HG03139 (cell line): Measurements from ENCODE around the gene OR8K5.
"Not testable (repeated sequence)": the region's sequence is repeated elsewhere in the genome, so short reads cannot be mapped to it uniquely, and the experiment has no call there.

Experiments
- ATAC-seq: cut with Tn5 transposase; IDR thresholded peaks from one replicate; pipeline ENCODE4 v1.9.1; 2021; ENCODE audit not compliant: unreplicated experiment

Gene OR8K5

GRCh38 chr11:56160217-56160616 lies at the start of gene OR8K5:
OR8K5 (minus strand) TSS chr11:56160317; CDS start chr11:56160317, 0 bp downstream.
- ATAC-seq, result no peak

DNA sequence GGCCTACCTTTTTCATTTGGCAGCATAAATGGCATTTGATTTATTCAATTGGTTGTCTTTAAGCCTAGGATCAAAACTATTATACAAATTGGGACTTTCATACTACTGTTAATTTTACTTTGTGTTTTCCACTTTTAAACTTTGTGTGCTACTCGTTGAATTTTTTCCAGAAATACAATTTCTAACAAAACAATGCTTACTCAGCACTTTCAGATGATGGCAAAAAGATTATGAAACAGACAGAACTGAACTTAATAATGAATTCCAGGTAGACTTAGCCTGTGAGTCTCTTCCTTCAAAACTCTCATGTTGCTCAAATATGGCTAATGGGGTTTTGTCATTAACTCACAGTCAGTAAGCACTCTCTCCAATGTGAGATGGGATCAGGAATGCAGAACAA lies 47.7 kb upstream of the OR8K5 start:
- no peak for ATAC-seq

- ATAC-seq, result no peak
Observed at GRCh38 chr11:56197367-56197766, 37.2 kb upstream of the OR8K5 start.

DNA sequence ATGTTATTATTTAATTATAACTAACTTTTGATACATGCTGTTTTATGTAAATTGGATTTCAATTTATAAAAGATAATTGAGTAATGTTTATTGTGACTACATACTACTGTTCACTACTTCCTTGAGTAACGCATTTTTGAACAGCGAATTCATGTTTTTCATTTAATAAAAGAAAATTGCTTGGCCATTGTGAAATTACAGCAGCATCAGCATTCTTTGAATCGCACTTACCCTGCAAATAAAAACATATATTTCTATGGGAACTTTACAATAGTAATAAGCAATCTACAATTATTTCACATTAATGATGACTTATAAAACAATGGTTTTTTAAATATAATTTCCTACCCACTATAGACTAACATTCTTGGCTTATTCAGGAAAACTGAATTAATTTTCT lies 36.6 kb upstream of the OR8K5 start:
- no peak for ATAC-seq

DNA sequence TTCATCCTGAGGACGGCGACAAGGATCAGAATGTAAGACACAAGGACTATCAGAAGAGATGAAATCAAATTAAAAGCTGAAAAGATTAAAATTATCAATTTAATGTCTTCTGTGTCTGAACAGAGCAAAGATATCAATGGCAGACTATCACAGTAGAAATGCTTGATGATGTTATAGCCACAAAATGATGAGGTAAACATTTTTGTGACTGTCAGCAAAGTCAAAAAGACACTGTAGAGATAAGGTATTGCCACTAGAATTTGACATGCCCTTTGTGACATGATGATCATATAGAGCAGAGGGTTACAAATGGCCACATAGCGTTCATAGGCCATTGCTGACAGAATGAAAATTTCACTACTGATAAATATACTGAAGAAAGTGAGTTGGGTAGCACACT lies 28.5 kb upstream of the OR8K5 start:
- no peak for ATAC-seq

GRCh38 chr11:56183459-56183858 lies 23.3 kb upstream of the OR8K5 start:
- no peak for ATAC-seq

GRCh38 chr11:56176318-56176717 lies 16.2 kb upstream of the OR8K5 start, which contains the start of gene OR5J2:
OR5J2 (plus strand) TSS chr11:56176618; CDS start chr11:56176618, 0 bp downstream.
- ATAC-seq, result no peak

DNA sequence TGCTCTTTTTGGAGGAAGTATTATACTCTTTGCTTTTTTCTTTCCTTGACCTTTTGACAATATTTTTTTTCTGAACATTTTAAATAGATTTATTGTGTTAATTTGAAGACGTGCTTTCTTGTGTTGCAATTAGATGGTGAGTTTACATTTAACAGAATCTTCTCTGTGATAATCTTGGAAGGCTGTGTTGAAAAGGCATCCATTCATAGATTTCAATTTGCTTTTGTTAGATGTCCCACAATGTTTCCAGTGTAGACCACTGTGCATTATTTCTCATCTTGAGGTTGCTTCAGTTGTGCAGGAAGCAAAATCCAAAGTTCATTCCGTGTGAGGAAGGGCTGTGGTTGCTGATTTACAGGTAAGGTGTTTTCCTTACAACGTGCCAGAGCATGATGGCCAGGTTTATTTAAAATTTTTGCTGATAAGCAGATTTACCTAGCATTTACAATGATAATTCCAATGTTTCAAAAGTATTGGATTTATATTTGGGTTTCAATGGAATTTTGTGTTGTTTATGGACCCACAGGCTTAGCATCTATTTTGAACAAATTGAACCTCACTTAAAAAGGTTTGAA lies 12.2 kb upstream of the OR8K5 start:
- ATAC-seq, result no peak

- ATAC-seq, result no peak
Observed at GRCh38 chr11:56163804-56164203, 3.7 kb upstream of the OR8K5 start.

GRCh38 chr11:56152333-56152732 lies 7.8 kb downstream of the OR8K5 start:
- no peak for ATAC-seq

DNA sequence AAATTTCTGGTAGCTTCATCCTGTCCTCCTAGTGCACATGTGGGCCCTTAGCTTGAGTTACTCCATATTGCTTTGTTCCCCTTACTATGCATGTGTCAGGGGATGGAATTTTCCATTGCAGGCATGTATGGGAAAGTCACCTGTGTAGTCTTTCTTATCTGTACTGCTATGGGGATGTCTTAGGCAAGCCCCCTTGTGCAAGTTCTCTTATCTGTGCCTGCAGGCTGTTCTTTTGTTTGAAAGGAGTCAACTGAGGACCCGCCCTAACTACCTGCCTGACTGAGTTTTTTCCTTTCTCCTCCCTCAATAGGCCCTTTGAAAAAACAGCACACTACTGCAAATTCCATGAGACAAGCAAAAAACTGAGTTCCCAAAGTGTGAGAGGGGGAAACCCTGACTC lies 8.7 kb downstream of the OR8K5 start:
- no peak for ATAC-seq

GRCh38 chr11:56143681-56144080 lies 16.4 kb downstream of the OR8K5 start:
- ATAC-seq, result not testable (repeated sequence)

DNA sequence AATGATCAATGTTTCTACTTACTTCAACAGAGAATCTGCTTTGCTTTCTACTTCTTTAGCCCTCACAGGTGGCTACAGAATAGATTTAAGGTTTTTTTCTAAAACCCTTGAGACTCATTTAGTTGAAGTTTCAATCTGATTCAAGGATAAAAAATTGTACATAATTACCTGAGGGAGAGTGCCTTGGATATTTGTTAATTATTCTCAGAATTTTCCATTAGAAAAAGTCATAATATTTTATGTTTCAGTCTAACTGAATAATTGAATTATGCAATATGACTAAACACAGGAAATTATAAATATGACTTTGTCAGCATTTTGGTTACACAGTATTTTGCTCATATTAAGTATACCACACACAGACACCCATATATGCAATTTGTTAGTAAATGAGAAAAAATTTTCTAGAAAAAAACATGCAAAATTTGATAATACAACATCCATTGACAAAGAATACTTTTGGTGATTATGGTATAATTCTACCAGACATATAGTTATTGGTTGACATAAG lies 19.9 kb downstream of the OR8K5 start, which contains the start of gene OR8J3:
Gene OR8J3 (minus strand): TSS at position 51 of the 511 bp plus-strand sequence. CDS start 2,483 bp downstream, outside the sequence.
- no peak for ATAC-seq

DNA sequence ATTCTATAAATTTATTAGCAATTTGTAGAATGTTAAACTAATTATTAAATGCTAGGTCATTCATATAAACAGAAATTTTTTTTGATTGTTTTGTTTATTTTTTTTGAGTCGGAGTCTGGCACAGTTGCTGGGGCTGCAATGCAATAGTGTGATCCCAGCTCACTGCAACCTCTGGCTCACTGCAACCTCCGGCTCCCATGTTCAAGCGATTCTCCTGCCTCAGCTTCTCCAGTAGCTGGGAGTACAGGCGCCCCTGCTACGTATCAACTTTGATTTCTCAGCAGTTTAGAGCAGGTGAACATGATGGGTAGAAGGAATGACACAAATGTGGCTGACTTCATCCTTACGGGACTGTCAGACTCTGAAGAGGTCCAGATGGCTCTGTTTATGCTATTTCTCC lies 38.0 kb downstream of the OR8K5 start, which contains the start of gene OR8H3:
Gene OR8H3 (plus strand): TSS at position 301 of the 400 bp plus-strand sequence. CDS start 0 bp downstream, at position 301.
- ATAC-seq, result no peak
